DMS79 treated with DMSO at 0.1 percent for 48 hours (cell line): Measurements from ENCODE around the gene NARS2.

ENCODE experiments used
- DNase-seq: peaks from one replicate; lab custom pipeline; 2025; lab: John Stamatoyannopoulos, UW

The NARS2 gene

DNA sequence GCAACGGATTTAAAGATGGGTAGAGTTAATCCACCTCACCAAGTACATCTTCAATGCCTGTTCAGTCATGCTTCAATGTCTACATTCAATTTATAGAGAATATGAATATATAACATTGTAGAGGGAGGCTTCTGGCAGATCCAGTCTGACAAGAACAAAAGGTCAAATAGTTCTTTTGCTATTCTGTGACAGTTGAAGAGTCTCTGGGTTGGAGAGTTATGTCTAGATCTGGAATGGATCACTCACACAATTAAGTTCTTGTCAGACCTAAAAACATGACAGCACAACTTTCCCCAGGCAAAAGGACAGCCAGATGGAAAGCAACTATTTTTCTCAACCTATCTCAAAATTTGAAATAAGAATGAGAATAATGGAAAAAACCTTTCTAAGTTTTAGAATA, 141.7 kb downstream of the NARS2 start:
- no peak for DNase-seq

DNA sequence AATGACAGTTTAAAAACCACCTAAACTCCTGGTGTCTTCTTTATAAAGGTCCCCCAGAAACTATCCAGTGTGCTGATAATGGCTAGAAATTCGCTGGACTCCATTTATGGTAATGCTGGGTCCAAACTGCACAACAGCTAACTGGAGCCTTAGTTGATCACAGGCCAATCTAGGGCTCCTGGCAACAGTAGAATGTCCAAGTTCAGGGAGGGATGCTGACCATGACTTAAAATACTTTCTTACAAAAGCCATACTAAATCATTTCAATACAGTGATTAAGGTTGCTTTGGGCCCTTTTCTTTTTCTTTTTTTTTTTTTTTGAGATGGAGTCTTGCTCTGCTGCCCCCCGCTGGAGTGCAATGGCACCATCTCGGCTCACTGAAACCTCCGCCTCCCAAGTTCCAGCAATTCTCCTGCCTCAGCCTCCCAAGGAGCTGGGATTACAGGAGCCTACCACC, 142.6 kb downstream of the NARS2 start:
- peak; percentile 24 for DNase-seq

DNA sequence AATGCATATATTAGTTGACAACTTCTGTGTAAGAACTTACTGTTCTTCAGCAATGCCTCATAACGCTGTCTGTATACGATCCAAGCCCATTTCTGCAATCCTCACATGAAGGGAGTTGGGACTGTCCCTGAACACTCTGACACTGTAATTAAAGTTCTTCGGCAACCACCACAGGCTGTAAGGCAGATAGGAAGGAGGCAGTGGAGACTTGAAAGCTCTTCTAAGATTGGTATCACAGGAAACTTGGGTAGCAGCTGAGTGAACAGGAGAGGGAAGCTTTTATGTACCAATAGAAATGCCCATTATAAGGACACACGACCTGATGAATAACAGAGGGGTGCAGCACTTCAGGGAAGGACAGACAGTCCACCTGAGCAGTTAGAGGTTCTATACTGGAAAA, 145.0 kb downstream of the NARS2 start:
- no peak for DNase-seq

DNA sequence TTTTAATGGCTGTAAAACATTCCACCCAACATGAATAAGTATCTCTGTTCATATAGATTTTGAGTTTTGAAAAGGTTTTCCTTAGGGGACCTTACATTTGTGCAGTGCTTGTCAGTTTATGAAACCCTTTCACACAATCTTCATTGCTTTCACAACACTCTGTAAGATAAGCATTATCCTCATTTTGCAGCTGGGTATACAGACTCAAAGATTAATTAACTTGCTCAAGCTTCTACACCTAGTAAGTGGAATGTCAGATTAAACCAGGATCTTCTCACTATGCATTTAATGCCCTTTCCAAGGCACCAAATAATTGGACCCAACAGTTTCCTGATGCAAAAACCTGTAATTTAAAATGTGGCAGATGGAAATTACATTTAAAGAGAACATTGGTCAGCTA, 145.5 kb downstream of the NARS2 start:
- DNase-seq: no peak

DNA sequence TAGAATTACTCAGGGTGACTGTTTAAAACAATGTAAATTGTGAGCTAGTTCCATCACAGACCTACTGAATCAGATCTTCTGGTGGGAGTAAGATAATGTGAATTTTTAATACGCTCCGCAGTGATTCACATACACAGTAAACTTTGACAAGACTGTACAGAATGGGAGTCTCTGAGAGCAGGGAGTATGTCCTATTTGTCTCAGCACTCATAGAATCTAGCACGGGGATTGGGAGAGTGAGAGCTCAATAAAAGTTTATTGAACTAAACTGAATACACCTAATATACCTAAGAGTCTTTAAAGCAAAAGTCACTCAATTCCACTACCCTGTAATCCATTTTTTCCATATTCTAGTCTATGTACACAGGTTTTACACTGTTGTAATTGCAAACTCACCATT, 145.9 kb downstream of the NARS2 start:
- DNase-seq: no peak

DNA sequence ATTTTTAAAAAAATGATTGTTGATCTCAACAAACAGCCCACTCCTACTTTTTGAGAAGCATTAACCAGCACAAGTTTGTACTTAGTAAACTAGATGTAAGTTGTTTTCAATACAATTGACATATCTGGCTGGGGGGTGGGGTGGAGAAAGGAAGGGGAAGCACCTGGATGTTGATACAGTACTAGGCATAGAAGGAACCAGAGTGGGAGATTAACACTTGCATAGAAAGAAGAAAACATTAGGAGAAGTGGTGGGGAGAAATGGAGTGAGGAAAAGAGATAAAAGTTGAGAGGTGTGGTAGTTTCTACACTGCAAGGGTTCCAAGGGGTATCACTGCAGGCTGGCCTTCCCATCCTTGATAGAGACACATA, 146.4 kb downstream of the NARS2 start:
- DNase-seq: no peak

DNA sequence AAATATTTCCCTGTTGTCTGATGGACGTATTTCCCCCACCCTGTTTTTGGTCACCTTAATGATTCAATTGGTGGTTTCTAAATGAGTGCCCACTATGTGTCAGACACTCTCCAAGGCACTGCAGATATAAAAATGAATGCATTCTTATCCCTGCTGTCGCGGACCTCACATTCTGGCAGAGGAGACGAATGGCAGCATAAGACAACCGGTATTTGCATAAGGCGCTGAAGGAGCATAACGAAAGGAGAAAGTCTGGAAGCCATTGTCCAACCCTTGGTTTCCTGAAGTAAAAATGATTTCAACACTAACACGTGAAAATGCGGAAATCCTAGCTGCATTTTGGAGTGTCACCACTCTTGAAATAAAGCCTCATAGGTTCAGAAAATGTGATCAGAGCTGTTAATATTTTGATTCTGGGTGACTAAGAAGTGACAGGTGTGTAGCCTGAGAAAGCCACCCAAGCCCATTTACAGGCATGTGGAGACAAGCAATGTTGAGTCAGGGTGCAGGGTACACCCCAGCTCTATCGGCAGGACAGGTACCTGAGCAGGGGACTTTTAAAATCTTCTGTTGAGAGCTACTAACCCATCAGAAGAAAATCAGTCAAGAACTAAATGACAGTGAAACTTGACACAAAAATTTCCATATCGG, 146.9 kb downstream of the NARS2 start:
- no peak for DNase-seq

DNA sequence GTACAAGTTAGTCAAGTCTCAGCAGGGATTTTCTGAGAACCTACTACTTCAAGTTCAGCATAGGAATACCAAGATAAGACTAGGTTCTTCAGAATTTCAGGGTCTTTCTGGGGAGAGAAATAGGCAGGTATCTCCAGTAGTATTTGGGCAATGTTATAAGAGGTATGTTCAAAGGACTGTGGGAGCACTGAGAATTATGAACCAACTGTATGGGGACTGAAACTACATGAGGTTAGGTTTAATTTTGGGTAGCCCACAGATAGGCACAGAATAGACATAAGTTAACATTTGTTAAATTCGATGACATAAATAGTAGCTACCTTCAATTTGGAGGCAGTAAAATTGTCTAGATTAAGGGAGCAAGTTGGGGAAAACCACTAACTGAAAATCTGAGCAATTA, 147.8 kb downstream of the NARS2 start:
- no peak for DNase-seq

DNA sequence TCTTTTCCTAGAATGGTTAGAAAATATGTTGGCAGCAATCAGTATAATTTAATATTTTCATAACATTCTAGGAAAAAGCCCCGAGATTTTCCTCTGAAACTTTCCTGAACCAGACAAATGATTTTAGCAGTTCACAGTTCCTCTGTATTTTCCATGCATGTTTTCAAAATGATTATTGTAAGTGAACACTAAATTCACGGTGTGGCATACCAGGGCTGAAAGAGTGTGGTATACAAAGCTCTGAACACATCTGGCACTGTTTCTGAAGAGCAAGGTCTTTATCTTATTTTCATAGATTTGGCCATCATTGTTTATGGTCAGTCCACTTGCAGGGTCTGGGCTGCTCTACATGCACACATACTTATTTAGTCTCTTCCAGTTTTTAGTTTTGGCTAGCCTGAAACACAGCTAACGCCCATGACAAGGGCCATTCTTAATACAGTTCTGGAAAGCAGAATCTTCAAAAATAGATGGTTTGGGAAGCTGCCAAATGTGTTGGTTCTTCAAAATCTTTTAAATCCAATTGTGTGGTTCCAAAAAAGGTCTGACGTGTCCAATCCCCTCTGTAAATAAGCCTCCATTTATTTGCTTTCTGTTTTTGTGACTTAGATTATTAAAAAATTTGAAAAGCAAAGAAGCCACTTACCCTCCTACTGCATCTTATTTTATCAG, 149.1 kb downstream of the NARS2 start:
- DNase-seq: peak; percentile 26

DNA sequence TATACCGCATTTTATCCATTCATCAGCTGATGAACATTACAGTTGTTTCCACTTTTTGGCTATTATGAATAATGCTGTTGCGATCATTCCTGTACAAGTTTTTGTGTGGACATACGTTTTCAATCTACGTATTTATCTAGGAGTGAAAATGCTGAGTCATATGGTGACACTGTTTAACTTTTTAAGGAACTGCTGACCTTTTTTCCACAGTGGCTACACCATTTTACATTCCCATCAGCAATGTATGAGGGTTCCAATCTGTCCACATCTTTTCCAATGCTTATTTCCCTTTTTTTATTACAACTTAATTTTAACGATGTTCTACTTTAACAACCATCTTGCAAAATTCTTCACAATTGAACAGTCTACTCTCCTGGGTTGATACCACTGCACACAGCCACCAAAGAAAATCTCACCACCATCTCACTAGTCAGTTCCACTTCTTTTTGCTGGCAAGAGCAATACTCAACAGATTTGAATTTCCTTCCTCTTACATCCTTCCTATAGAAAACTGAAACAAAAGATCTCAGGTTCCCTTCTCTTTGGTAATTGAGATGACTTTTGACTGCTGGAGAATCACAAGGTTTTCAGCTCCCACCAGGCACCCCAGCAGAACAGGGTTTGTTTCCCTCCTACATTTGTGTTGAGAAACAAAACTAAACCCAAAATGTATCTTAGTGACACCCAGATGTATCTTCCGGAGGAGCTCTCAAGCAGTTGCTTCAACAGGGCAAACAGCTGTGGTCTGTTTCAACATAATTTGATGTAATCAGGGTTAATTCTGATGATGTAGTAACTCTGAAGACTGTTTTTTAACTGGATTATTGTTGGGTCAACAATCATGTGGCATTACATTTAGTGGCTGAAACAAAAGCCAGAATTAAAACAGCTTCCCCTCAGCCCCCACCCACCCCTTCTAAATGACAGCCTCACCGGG, 150.1 kb downstream of the NARS2 start:
- no peak for DNase-seq

DNA sequence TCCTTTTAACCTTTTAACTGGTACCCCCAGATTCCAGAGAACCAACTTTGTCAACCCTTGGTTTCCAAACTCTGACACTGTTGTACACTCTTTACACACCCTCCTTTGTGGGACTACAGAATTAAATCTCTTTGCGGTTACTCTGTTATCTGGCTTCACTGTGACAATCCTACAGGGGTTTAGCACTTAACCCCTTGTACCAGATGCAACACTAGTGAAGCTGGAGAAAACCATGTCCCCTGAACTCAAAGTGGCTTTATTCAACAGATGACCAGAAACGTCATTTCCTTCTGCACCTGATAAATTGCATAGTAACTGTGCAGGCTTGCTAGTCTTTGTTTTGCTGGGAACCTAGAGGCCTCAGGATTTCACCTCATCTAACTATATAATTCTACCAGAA, 151.4 kb downstream of the NARS2 start:
- DNase-seq: no peak

DNA sequence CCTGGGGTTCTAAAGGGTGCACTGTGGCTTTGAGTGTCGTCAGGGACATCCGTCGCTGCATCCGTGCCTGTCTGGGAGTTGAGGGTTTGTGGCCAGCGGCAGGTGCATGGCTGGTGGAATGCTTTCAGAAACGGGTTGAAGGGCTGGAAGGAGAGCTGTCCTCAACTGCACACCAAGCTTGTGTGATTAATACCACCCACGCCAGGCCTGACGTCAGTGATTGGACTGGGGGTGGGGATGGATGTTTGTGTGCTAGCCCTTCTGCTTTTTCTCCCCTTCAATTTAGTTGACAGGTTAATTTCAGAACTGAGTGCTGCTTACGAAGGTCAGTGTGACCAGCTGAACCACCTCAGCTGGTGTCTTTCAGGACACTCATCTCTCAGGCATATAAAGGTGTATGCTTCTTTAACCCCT, 153.9 kb downstream of the NARS2 start:
- peak; percentile 93 for DNase-seq

DNA sequence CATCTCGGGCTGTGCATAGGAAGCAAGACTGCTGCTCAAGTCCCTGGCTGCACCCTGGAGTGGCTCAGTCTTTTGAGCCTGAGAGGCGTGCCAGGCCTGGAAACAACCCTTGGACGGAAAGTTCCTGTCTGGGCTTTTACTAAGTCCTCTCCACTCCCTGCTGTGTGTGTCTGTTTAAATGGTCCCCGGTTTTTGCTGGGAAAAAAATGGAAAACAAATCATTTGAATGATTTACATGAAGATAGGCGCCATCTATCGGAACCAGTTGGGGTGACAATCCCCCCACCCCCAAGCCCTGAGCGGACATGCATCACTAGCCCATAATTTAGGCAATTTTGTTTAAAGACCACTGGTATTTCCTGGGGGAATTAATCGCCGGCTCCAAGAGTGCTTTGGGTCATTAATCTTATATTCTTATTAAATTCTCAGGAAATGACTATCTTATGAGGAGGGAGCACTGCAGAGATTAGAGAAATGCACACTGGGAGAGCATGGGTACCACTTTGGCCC, 154.4 kb downstream of the NARS2 start:
- DNase-seq: peak; percentile 93

DNA sequence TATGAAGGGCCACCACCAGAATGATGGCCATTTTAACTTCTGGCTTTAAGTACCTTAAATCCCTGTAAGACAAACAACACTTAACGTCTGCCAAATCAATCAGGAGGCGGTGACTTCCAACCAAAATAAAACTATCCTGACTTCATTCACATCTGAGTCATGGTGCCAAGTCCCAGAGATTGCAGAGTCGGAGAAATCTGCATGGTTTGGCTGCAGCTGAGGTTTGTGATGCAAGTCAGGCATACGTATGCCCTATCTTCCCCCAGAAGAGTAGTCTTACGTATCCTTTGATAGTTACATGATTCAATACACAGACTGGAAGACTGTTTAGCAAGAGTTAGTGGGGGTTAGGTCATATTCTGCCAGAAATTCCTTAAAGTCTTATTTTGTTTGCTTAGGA, 155.3 kb downstream of the NARS2 start:
- peak; percentile 32 for DNase-seq

DNA sequence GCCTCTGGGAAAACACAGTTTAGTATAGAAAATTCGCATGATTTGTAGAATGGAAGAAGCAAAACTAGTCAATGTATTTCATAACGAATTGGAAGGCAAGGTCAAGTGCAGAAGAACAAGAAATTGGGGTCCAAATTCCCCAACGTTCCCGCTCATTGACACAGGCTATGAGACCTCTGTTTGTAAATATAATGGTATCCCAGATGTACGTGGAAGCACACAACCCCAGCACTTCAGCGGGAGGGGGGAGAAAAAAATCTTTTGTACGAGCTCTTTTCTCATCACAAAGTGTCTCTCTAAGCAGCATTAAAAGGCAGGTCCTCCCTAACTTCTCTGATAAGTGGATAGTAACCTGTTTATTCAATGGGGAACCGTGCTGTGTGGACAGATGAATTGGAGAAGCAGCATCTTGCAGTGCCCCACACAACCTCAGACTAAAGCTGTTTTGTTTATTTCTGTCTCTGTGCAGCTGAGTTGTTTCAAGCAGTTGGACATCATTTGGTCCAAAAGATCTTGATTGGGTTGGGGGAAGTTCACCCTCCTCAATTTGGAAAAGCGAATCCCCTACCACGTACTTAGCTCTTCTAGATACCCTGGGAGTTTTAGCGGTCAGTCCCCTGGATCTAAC, 156.0 kb downstream of the NARS2 start:
- DNase-seq: peak; percentile 57

DNA sequence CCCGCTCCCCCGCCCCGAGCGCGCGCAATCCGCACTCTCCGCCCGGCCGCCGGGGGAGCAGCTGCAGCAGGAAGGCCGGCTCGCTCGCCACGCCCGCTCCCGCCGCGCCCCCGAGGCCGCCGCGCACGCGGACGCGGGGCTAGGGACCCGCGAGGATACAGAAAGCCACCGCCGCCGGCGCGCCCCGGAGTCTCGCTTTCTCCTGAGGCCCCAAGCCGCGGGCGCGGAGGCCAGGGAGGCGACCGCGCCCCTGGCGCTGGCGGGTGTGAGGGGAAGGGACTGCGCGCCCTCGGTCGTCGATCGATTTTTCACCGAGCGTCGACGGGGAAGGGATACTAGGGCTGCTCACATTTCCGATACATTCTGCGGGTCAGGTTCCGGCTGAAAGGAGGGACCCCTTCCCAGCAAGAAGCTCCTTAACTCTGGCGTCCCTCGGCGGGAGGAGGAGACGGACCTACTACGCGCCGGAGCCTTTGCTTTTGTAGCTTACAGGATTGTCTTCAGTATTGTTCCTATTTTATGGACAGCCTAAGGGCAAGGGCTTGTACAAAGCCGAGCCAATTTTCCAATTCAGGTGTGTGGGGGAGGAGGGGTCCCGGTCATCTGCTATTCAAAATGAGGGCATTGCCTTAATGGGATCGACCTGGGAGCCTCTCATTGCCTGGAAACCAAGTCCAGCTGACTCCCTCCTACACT, 156.6 kb downstream of the NARS2 start:
- DNase-seq: peak; percentile 86

DNA sequence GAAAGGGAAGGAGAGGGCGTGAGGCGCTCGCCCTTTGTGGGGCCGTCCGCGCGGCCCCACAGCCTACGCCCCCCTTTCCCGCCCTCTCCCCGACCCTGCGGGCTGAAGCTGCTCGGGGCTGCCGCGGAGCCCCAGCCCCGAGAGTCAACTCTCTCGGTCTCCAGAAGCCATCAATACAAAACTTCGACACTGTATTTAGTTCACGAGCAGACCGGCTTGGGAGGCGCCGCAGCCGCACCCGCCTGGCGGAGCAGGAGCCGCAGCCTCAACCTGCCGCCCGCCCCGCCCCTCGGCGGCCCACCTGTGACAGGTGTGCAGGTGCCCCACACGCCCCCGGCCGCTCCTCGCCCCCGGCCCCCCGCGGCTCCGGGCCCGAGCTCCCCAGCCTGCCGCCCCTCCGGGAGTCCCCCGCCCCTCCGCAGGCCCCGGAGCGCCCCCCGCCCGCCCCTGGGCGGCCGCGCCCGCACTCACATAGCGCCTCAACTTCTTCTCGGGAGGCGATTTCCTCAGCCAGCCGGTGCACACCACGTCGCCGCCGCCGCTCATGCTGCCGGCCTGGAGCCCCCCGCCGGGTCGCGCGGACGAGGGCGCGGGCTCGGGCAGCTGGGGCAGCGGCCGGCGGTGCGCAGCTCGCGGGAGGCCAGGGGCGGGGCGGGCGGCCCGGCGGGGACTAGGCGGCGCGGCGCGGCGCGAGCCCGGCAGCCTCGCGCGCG, 157.3 kb downstream of the NARS2 start, which contains the start of gene GAB2:
TSS of gene GAB2 (minus strand) at position 646 of the 713 bp plus-strand sequence. CDS start at position 546, 100 bp downstream.
- peak; percentile 60 for DNase-seq

DNA sequence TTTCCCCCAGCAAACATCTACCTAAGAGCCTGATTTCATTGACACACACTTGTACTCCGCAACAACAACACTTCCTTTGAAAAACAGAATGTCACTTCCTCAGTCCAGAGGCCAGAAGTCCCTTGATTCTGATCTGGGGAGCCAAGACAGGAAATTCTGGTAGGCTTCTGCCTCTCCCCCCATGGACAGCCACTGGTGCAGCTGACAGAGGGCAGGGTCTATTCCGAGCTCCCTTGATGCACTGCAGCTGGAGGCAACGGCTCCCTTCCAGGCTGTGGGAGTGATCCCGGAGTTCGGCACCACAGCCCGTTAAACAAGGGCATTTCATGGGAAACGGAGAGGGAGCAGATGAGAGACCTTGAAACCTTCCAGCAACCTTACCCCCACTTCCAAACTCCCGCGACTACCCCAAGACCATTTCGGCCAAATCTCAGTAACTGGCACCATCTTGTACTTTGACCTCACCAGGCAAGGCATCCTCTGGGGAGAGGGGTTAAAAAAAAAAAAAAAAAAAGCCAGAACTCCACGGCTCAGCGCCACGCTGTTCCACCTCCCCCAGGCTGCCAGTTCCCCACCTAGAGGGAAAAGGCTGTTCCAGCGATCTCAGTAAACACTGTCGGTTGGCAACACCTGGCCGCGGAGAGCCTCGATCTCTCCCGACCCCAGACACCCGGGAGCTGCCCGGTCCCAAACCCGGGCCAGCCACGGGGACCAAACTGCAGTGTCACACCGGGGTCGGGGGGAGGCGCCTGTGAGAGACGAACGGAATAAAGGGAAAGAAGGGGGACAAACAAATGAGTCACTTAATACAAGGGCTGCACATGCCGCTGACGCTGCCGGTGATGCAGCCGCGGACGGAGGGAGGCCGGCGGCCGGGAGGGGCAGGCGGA, 158.1 kb downstream of the NARS2 start:
- peak; percentile 85 for DNase-seq

DNA sequence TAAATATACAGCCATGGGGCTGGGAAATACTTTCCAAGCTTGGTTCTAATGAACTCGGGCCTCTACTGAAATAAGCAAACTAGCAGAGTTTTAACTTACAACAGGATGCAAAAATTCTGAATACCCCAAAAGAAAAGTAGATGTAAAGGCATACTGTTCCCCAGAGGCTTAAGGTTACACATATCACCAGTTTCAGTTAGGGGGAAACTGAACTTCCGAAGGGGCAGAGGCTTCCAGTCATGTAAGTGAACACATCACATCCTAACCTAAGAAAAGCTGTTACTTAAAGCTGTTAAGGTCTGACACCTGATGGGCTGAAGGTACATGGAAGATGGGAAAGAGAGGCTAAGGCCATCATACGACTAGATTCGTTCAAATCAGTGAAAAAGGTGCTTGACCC, 159.3 kb downstream of the NARS2 start:
- DNase-seq: no peak
